SH-SY5Y (cell line): ENCODE data around the gene CCL23.

Source experiments
- GATA2 ChIP-seq: IDR thresholded peaks from 2 replicates; pipeline ENCODE4 v1.6.1; 2011; ENCODE audit warnings: mild to moderate bottlenecking, low read depth, low read length
- GATA3 ChIP-seq: IDR thresholded peaks from 2 replicates; pipeline ENCODE4 v1.6.1; 2011; ENCODE audit warnings: low read depth, mild to moderate bottlenecking, low read length, moderate library complexity

Gene CCL23

DNA sequence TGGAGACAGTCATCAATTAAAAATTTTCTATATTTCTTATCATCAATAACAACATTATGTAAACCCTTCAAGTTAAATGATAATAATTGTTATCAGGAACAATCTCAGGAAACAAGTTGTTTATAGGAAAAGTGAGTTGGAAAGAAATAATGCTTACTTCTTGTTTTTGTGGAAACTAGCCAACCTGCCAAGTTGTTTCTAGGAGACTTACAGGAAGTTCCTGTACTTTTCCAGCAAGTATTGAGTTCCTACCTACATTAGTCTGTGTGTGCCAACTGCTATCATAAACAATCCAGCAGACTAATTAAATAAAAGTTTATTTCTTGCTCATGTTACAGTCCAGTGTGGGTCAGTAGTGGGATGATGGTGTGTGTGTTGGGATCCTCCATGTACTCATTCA lies 29.6 kb downstream of the CCL23 start:
- no peak for TF ChIP-seq GATA2
- no peak for TF ChIP-seq GATA3

DNA sequence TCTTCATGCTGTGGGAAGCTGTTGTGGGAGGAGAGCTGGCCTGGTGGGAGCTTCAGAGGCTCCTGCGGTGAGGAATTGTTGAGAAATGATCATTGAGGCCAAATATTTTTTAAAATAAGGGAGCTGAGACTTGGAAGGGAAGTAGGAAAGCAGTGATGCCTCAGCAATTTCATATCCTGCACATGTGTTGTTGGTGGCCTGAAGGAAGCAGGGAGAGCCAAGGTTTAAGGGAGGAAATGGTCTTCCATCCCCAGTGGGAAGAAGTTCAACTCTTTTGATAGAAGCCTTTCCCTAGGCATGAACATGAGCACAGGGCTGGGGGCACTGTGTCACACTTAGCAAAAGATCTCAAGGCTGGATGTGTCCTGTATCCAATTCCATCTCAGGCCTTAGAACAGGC lies 31.1 kb downstream of the CCL23 start, which contains the start of gene CCL14:
Gene CCL14 (minus strand): TSS at position 87 of the 400 bp plus-strand sequence. CDS start 80 bp downstream, at position 7.
- TF ChIP-seq GATA3, result no peak
- TF ChIP-seq GATA2, result no peak

DNA sequence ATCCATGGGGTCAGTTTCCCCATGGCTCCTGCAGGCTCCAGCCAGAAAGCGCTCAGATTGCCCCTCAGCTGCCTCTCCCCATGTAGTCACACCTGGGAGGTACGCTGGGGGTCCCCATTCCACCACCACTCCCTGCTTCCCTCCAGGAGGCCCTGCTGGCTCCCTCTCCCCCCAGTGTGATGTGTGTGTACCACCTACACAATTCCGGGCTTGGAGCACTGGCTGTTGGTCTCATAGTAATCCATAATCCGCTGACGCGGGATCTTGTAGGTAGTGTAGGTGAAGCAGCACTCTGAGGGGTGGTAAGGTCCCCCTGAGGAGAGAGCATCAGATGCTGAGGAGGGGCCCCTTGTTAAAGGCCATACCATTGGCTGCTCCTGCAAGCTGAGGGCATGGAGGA lies 33.6 kb downstream of the CCL23 start:
- no peak for TF ChIP-seq GATA2
- no peak for TF ChIP-seq GATA3

DNA sequence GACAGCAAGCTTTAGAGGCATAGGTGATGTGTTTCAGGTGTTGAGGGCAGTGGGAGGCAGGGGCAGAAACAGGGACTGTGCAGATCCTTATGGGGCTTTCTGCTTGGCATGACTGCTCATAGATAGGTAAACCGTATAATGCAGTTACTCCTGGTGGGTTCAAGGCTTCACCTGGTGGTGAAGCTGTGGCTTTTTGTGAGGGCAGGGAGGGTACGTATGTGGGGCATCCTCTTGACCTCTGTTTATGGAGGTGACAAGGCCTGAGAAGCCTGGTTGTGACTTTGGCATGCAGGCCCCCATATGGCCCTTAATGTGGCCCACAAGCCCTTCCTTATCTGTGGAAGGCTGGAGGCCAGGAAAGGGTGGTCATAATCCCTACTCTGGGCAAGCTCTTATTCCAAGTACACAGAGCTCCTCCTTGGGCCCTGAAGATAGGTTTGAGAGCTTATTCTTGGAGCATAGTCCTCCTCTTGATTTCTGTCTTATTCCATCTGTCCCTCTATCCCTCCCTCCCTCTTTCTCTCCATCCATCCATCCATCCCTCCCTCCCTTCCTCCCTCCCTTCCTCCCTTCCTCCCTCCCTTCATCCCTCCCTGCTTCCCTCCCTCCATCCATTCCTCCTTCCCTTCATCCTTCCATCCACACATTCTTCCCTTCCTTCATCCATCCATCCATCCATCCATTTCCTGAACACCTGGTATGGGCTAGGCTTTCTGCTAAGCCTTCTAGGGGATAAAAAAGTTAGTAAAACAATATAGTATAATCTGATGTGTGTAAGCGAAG lies 35.2 kb downstream of the CCL23 start:
- TF ChIP-seq GATA3, result no peak
- TF ChIP-seq GATA2, result no peak

DNA sequence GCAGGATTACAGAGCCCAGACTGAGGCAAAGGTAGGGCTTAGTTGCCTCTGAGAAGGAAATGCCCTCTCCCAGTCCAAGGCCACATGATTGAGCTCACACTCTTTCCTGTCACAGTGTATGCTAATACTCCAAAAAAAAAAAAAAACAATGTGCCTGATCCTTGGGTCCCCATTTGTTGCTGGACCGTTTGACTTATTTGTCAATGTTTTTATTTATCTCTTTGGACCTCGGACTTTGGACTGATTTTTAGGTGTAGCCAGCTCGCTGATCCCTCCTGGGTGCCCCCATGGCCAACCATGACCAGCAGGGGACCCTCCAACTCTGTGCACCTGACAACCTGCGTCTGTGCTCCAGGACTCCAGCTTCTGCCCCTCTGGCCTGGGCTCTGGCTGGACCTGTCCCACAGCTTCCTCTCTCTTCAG lies 35.9 kb downstream of the CCL23 start:
- TF ChIP-seq GATA2 (no peak), GATA3 (no peak)

DNA sequence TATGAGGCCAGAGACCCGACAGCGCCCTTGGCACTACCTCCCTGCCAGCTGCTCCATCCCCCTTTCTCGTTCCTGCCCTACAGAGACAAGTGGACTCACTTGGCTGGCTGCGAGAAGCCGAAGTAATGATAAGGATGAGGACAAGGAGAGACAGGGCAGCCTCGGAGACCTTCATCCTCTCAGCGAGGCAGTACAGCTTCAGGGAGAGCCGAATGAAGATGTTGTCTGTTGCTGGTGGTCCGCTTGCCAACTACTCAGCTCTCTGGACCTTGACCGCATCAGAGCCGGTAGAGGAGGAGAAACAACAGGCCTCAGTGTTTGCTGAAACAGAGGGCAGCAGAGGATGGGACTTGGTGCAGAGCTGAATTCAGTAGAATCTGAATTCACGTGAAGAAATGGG lies 36.5 kb downstream of the CCL23 start, which contains the start of gene CCL16:
Gene CCL16 (minus strand): TSS at position 252 of the 400 bp plus-strand sequence. CDS start 77 bp downstream, at position 175.
- TF ChIP-seq GATA3 (no peak), GATA2 (no peak)

DNA sequence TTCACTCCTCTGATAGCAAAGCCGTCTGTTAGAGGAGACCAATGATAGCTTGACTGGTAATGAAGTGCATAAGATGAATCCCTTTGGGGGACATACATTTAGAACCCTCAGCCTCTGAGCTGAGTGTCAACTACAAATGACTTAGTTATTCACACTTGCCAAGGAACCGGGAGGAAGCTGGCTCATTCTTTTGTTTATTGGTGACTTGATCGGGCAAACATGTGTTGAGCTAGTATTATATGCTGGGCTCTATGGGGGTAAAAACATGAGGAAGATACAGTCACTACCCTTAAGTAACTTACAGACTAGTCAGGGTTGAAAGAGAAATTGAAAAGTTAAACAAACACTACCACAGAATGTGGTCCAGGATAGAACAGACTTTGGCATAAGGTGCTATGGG lies 39.4 kb downstream of the CCL23 start:
- TF ChIP-seq GATA2 (no peak), GATA3 (no peak)

DNA sequence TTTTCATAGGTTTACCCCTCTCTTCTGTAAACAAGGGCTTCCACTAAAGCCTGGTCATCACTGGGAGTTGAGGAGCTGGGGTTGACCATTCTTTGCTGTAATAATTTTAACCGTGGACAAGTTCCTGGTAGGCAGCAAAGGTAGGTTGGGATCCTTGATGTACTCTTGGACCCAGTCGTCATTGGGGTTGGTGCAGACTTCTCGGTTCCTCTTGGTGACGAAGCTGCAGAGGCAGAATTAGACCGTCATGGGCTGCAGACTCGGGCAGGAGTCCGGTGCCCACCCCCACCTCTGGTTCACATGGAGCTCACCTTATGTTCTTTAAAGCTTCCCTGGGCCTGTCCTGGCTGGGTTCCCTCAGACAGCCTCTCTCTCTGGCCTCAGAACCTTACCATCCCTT lies 40.3 kb downstream of the CCL23 start:
- TF ChIP-seq GATA2 (no peak), GATA3 (no peak)

DNA sequence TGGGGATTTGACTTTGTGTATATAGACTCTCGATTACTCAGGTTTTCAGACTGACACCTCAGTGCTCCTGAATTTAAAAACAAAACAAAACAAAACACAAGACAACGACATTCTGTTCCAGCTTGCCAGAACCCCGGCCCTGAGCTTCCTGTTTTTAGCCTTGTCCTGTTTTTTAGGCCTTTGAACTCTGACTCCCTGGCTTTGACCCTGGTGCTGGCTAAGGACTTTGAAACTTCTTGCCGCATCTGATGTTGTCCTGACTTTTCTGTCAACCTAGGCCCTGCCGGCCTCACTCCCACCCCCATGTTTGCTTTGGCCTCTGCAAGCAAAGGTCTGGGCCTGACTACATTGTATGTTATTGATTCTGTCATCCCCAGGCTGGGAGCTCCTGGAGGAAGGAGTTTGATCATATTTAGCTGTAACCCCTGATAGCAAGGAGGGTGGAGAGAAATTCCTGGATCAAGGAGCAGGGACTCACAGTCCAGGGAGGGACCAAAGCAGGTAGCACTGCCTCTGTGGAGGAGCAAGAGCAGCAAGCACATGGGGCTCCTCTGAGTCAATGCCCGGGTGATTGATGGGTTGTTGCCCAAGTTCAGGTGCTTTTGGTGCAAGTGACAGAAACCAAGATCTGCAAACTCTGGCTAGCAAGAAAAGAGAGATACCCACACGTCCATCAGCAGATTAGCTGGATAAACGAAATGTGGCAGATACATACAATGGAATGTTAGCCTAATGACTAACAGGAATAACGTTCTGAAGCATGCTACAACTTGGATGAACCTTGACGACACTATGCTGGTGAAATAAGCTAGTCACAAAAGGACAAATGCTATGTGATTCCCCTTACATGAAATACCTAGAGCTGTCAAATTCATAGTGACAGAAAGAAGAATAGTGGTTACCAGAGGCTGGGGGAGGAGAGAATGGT lies 44.2 kb downstream of the CCL23 start:
- TF ChIP-seq GATA3 (no peak), GATA2 (no peak)

DNA sequence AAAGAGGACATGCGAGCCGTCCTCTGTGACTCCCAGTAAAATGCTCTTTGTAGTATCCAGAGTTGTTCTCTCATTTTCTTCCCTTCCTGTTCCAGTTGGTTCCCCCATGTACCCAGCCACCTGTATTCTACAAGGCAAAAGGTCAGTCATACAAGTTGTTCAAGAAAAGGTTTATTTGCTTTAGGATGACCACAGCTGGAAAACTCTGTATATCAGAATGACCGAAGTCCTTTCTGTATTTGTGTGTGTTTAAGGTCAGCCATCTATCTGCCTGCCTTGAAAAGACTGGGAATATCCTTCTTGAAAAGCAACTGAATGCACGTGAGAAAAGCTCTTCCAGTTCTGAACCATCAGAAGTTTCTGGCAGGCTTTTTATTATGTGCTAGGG lies 44.8 kb downstream of the CCL23 start:
- TF ChIP-seq GATA3 (no peak), GATA2 (no peak)

DNA sequence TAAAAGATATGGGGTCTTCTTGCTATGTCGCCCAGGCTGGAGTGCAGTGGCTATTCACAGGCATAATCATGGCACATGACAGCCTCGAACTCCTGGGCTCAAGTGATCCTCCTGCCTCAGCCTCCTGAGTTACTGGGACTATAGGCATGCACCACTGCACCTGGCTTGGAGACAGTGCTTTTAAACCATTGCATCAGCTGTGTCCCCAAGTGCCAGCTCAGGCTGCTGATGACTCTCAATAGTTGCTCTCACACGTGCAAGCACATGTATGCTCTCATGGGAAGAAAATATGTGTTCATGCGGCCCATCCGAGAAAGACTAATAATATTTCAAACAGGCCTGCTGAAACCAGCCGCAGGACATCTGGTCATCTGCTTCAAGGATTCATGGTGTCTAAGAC lies 45.2 kb downstream of the CCL23 start:
- TF ChIP-seq GATA2 (no peak), GATA3 (no peak)

DNA sequence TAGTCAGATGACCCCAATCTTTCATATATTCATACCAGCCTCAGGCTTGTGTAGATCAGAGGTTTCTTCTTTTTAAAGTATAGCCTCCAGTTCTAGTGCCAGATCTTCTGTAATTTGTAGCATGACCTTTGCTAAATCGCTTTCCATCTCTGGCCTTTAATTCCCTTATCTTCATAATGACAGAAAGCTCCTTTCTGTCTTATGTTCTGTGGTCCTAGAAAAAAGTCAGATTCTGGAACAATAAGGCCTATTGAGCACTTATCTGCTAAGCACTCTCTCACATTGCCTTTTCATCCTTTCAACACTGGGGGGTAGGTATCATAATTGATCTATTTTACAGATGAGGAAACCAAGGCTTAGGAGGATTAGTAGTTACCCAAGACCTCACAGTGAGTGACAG lies 45.7 kb downstream of the CCL23 start:
- no peak for TF ChIP-seq GATA3
- no peak for TF ChIP-seq GATA2

DNA sequence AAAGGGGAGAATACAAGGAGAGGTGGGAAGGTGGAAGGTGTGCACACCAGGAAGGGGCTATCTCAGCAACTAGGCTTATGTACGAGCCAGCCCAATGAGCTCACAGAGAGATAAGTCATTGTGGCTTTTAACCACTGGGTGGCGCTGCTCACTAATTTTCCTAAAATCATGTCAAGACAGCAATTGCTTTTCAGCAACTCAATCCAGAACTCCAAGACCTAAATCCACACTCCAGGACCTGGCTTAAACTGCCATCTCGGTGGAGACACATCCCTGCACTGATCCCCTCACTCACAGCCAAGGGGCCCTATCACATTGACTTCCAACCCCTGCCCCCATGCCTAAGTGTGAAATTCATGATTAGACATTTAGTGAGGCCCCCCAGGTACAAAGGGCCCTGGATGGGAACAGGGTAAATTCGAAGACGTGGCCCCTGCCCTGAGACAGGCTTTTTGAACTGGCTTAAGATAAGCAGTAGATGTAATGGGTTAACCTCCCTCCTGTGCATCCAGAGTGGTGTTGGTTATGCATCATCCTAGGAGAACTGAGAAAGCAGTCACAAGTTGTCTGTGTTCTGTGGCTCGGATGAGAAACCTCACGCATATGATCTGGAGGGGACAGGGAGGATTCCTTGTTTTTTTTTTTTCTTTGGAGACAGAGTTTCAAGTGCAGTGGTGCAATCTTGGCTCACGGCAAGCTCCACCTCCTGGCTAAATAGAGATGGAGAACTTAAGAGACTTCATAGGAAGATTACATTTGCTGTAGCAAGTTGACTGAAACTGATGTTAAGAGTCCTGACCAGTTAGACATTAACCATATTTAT lies 48.0 kb downstream of the CCL23 start:
- TF ChIP-seq GATA2 (no peak), GATA3 (no peak)

DNA sequence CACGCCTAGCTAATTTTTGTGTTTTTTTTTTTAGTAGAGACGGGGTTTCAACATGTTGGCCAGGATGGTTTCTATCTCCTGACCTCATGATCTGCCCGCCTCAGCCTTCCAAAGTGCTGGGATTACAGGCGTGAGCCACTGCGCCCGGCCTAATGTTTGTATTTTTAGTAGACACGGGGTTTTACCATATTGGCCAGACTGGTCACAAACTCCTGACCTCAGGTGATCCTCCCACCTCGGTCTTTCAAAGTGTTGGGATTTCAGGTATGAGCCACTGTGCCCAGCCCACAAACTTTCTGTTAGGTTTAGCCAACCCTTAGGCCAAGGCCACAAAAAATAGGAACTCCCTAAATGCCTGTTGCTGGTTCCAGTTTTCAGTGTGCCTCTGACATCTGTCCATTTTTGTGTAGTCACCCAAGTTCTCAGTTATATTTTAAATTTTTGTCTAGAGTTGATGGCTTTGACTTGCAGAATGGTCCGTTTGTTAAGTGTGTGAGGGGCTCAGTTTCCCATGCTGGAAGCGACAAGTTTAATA lies 49.2 kb downstream of the CCL23 start:
- no peak for TF ChIP-seq GATA2
- TF ChIP-seq GATA3, result no peak
